Uterus (tissue), 4 donors: ENCODE measurements around the gene PLB1. TPM values are rescaled to one million over a fixed set of nuclear protein-coding genes. Genes with fewer than 3 reads are reported as not detected.

Experiments used
- DNase-seq, 2 donors: peaks; one replicate each; pipeline ENCODE4 v3.0.0-alpha.2; 2019 to 2020
- H3K27ac ChIP-seq, 2 donors: fragments of 200-600 bp; sonication (generic); 1 replicate in 1 of 2; 2 replicates in 1 of 2; pipeline ENCODE4 v1.5.1; 2016 to 2018
- H3K27me3 ChIP-seq, 2 donors: fragments of 200-600 bp; sonication (generic); one replicate each; pipeline ENCODE4 v1.5.1; 2018 to 2019; ENCODE audit warnings: control low read depth in 1 of 2
- H3K36me3 ChIP-seq, 2 donors: fragments of 200-600 bp; sonication (generic); one replicate each; pipeline ENCODE4 v1.5.1; 2019; ENCODE audit warnings: control low read depth in 1 of 2
- H3K4me1 ChIP-seq, 2 donors: fragments of 200-600 bp; sonication (generic); one replicate each; pipeline ENCODE4 v1.5.1; 2018 to 2019; ENCODE audit warnings: control low read depth in 1 of 2
- H3K4me3 ChIP-seq, 2 donors: fragments of 200-600 bp; sonication (generic); 1 replicate in 1 of 2; 2 replicates in 1 of 2; pipeline ENCODE4 v1.5.1; 2018 to 2019; ENCODE audit warnings: mild to moderate bottlenecking in 1 of 2
- H3K9me3 ChIP-seq, 2 donors: fragments of 200-600 bp; sonication (generic); one replicate each; pipeline ENCODE4 v1.5.1; 2019; ENCODE audit warnings: control low read depth in 1 of 2
- CTCF ChIP-seq, 4 experiments: fragments of 200-600 bp in 2 of 4; fragments of 450-650 bp in 2 of 4; sonication (generic) in 2 of 4; IDR thresholded peaks; one replicate each; pipeline ENCODE4 v1.5.1; 2016 to 2019; ENCODE audit warnings: antibody characterized with exemption in 4 of 4, mild to moderate bottlenecking in 2 of 4, moderate library complexity in 1 of 4
- POLR2A ChIP-seq, 2 donors: fragments of 450-650 bp; IDR thresholded peaks; one replicate each; pipeline ENCODE4 v1.6.1; 2016; ENCODE audit warnings: antibody characterized with exemption in 2 of 2, mild to moderate bottlenecking in 1 of 2, moderate library complexity in 1 of 2
- intact Hi-C: fragments of 100-400 bp; cut with DNase I; formaldehyde crosslinking; loops from one replicate; pipeline ENCODE4 v1.15.1; 2023; ENCODE audit warnings: low total_unique reads
- total RNA-seq, 4 donors: library from RNA; depleted of rRNA in 3 of 4; stranded (reverse); fragments of >200 nt in 3 of 4; gene quantifications; one replicate each; pipeline versions ENCODE4 v1.1.0 to v1.2.4, GENCODE V29; 2014 to 2023
- donor health status: DM: yes; HTN: yes; CAD: no.

The PLB1 gene
- total RNA-seq, 4 donors from 2014 or later: 2.9 to 12.4 (median 5.2) TPM

GRCh38 chr2:28640260-28640907, 144.5 kb downstream of the PLB1 start:
- H3K9me3 ChIP-seq: no peaks in the 10 kb centered on the region
- intact Hi-C loops: no loop called here
- TF ChIP-seq CTCF (IDR thresholded peaks at IDR 0.05) (no peak), POLR2A (IDR thresholded peaks at IDR 0.05) (no peak)
- peaks cover 16 to 22% of the 10 kb centered on the region in 2 donors for H3K4me1 ChIP-seq
- no peaks in the 10 kb centered on the region for H3K36me3 ChIP-seq
- DNase-seq: no peak
- no peaks in the 10 kb centered on the region for H3K27me3 ChIP-seq
- H3K27ac ChIP-seq: peak overlapping the region; percentile 54 to 98
- no peak overlapping the region for H3K4me3 ChIP-seq

GRCh38 chr2:28640908-28641300, 145.0 kb downstream of the PLB1 start:
- Histone ChIP-seq H3K27me3 (no peaks in the 10 kb centered on the region), H3K4me1 (peaks cover 12 to 20% of the 10 kb centered on the region in 2 donors), H3K36me3 (no peaks in the 10 kb centered on the region), H3K27ac (peak overlapping the region; percentile 32 to 54), H3K4me3 (no peak overlapping the region), H3K9me3 (no peaks in the 10 kb centered on the region)
- peak in 1 of 2 donors; percentile 23 for DNase-seq
- intact Hi-C loops: no loop called here
- TF ChIP-seq POLR2A (IDR thresholded peaks at IDR 0.05) (no peak), CTCF (IDR thresholded peaks at IDR 0.05) (no peak)

GRCh38 chr2:28642796-28643195, 146.9 kb downstream of the PLB1 start:
- no peaks in the 10 kb centered on the region for H3K27me3 ChIP-seq
- H3K4me1 ChIP-seq: peaks cover 3 to 6% of the 10 kb centered on the region in 2 donors
- H3K27ac ChIP-seq: peak overlapping the region; percentile 91 to 95
- H3K36me3 ChIP-seq: no peaks in the 10 kb centered on the region
- no peaks in the 10 kb centered on the region for H3K9me3 ChIP-seq
- H3K4me3 ChIP-seq: no peak overlapping the region
- DNase-seq: no peak
- intact Hi-C loops: no loop called here
- no peak for TF ChIP-seq POLR2A (IDR thresholded peaks at IDR 0.05)
- TF ChIP-seq CTCF (IDR thresholded peaks at IDR 0.05): no peak

- TF ChIP-seq CTCF (IDR thresholded peaks at IDR 0.05): no peak
- TF ChIP-seq POLR2A (IDR thresholded peaks at IDR 0.05): no peak
- peak overlapping the region; percentile 91 to 95 for H3K27ac ChIP-seq
- intact Hi-C loops: no loop called here
- no peak overlapping the region for H3K4me3 ChIP-seq
- H3K9me3 ChIP-seq: no peaks in the 10 kb centered on the region
- peak; percentile 51 to 60 for DNase-seq
- peaks cover under 1% of the 10 kb centered on the region in 2 donors for H3K4me1 ChIP-seq
- H3K27me3 ChIP-seq: no peaks in the 10 kb centered on the region
- H3K36me3 ChIP-seq: no peaks in the 10 kb centered on the region
Measured at GRCh38 chr2:28643327-28643726, 147.5 kb downstream of the PLB1 start.

- H3K27me3 ChIP-seq: no peaks in the 10 kb centered on the region
- no peaks in the 10 kb centered on the region for H3K9me3 ChIP-seq
- H3K4me1 ChIP-seq: no peaks in the 10 kb centered on the region
- intact Hi-C loops: no loop called here
- DNase-seq: peak; percentile 69 to 81
- TF ChIP-seq POLR2A (IDR thresholded peaks at IDR 0.05): peak in 1 of 2 donors; percentile 34
- TF ChIP-seq CTCF (IDR thresholded peaks at IDR 0.05): no peak
- H3K4me3 ChIP-seq: no peak overlapping the region
- no peaks in the 10 kb centered on the region for H3K36me3 ChIP-seq
- H3K27ac ChIP-seq: peak overlapping the region; percentile 91 to 95
Measured at GRCh38 chr2:28643911-28644334, 148.1 kb downstream of the PLB1 start.
